ENCODE measurements around the gene SDR42E1.

- TF ChIP-seq CTCF (IDR thresholded peaks at IDR 0.05): no peak
- no peak for TF ChIP-seq POLR2A (IDR thresholded peaks at IDR 0.05)
These were observed 30.9 kb upstream of the SDR42E1 start for GRCh38 chr16:82042144-82042543.

All from uterus (tissue), 2 donors.